ENCODE measurements around the gene IL18RAP.

IL18RAP gene

GRCh38 chr2:102444233-102444632 is 21.3 kb downstream of the IL18RAP start:
- no peak overlapping the region for H3K27ac ChIP-seq (ENCODE audit: low read depth, low read length, poor library complexity, severe bottlenecking)
- no peaks in the 10 kb centered on the region for H3K36me3 ChIP-seq (ENCODE audit: insufficient read depth, low read length)
- H3K9me3 ChIP-seq (ENCODE audit: low read length) = no peaks in the 10 kb centered on the region
- no peaks in the 10 kb centered on the region for H3K9me2 ChIP-seq (ENCODE audit: low read depth, low read length)
- no peaks in the 10 kb centered on the region for H3K4me1 ChIP-seq (ENCODE audit: insufficient read depth, low read length, severe bottlenecking)
- H4K20me1 ChIP-seq (ENCODE audit: insufficient read depth, low read length) = no peaks in the 10 kb centered on the region
- H3K4me2 ChIP-seq (ENCODE audit: low read length) = no peak overlapping the region
- H2AFZ ChIP-seq (ENCODE audit: low read length) = no peak overlapping the region
- H3K79me2 ChIP-seq (ENCODE audit: insufficient read depth, low read length) = no peaks in the 10 kb centered on the region
- H3K9ac ChIP-seq (ENCODE audit: low read length) = no peak overlapping the region
- no peak overlapping the region for H3K4me3 ChIP-seq (ENCODE audit: low read depth, low read length, poor library complexity, severe bottlenecking)
- TF ChIP-seq EZH2 (IDR thresholded peaks at IDR 0.05; ENCODE audit: borderline replicate concordance, low read length) = no peak
- TF ChIP-seq CTCF (IDR thresholded peaks at IDR 0.05; ENCODE audit: low read length) = no peak
- H3F3A ChIP-seq (ENCODE audit: insufficient read depth, low read length) = no peaks in the 10 kb centered on the region
- H3K27me3 ChIP-seq (ENCODE audit: insufficient read depth, low read length) = no peaks in the 10 kb centered on the region

- Histone ChIP-seq H3K9me2 (ENCODE audit: low read depth, low read length) (no peaks in the 10 kb centered on the region), H2AFZ (ENCODE audit: low read length) (no peak overlapping the region), H3K4me3 (ENCODE audit: low read depth, low read length, poor library complexity, severe bottlenecking) (no peak overlapping the region), H3K9ac (ENCODE audit: low read length) (no peak overlapping the region), H3K36me3 (ENCODE audit: insufficient read depth, low read length) (no peaks in the 10 kb centered on the region), H4K20me1 (ENCODE audit: insufficient read depth, low read length) (no peaks in the 10 kb centered on the region), H3K4me2 (ENCODE audit: low read length) (no peak overlapping the region), H3K9me3 (ENCODE audit: low read length) (no peaks in the 10 kb centered on the region), H3K79me2 (ENCODE audit: insufficient read depth, low read length) (no peaks in the 10 kb centered on the region), H3K27ac (ENCODE audit: low read depth, low read length, poor library complexity, severe bottlenecking) (no peak overlapping the region), H3K27me3 (ENCODE audit: insufficient read depth, low read length) (no peaks in the 10 kb centered on the region), H3K4me1 (ENCODE audit: insufficient read depth, low read length, severe bottlenecking) (no peaks in the 10 kb centered on the region), H3F3A (ENCODE audit: insufficient read depth, low read length) (no peaks in the 10 kb centered on the region)
- TF ChIP-seq CTCF (IDR thresholded peaks at IDR 0.05; ENCODE audit: low read length) (no peak), EZH2 (IDR thresholded peaks at IDR 0.05; ENCODE audit: borderline replicate concordance, low read length) (no peak)
Measured at GRCh38 chr2:102446936-102447335, 24.0 kb downstream of the IL18RAP start.

GRCh38 chr2:102449370-102449974 is 26.5 kb downstream of the IL18RAP start:
- Histone ChIP-seq H4K20me1 (ENCODE audit: insufficient read depth, low read length) (no peaks in the 10 kb centered on the region), H3K4me1 (ENCODE audit: insufficient read depth, low read length, severe bottlenecking) (no peaks in the 10 kb centered on the region), H3K9ac (ENCODE audit: low read length) (no peak overlapping the region), H3F3A (ENCODE audit: insufficient read depth, low read length) (no peaks in the 10 kb centered on the region), H3K9me2 (ENCODE audit: low read depth, low read length) (no peaks in the 10 kb centered on the region), H3K4me2 (ENCODE audit: low read length) (no peak overlapping the region), H3K4me3 (ENCODE audit: low read depth, low read length, poor library complexity, severe bottlenecking) (no peak overlapping the region), H3K36me3 (ENCODE audit: insufficient read depth, low read length) (no peaks in the 10 kb centered on the region), H2AFZ (ENCODE audit: low read length) (no peak overlapping the region), H3K27me3 (ENCODE audit: insufficient read depth, low read length) (no peaks in the 10 kb centered on the region), H3K79me2 (ENCODE audit: insufficient read depth, low read length) (no peaks in the 10 kb centered on the region), H3K27ac (ENCODE audit: low read depth, low read length, poor library complexity, severe bottlenecking) (no peak overlapping the region), H3K9me3 (ENCODE audit: low read length) (no peaks in the 10 kb centered on the region)
- TF ChIP-seq CTCF (IDR thresholded peaks at IDR 0.05; ENCODE audit: low read length) (peak; percentile 64), EZH2 (IDR thresholded peaks at IDR 0.05; ENCODE audit: borderline replicate concordance, low read length) (no peak)

Data from OCI-LY1 (cell line).